22Rv1 (cell line): ENCODE data around the gene SLCO4C1.

ENCODE experiments used
- H3K27ac ChIP-seq: fragments of 450-650 bp; 2 replicates; pipeline ENCODE4 v1.5.1; 2017
- CTCF ChIP-seq: fragments of 450-650 bp; IDR thresholded peaks from 2 replicates; pipeline ENCODE4 v1.5.1; 2017; ENCODE audit warnings: mild to moderate bottlenecking
- ZFX ChIP-seq: fragments of 450-650 bp; IDR thresholded peaks from 2 replicates; pipeline ENCODE4 v1.6.1; 2017; ENCODE audit warnings: antibody characterized with exemption, borderline replicate concordance

The SLCO4C1 gene

GRCh38 chr5:102309586-102309985 is 13.5 kb upstream of the SLCO4C1 start:
- H3K27ac ChIP-seq = no peak overlapping the region
- TF ChIP-seq CTCF (no peak), ZFX (no peak)

- TF ChIP-seq CTCF (no peak), ZFX (no peak)
- H3K27ac ChIP-seq = no peak overlapping the region
Observed at GRCh38 chr5:102307232-102307631, 11.1 kb upstream of the SLCO4C1 start.

DNA sequence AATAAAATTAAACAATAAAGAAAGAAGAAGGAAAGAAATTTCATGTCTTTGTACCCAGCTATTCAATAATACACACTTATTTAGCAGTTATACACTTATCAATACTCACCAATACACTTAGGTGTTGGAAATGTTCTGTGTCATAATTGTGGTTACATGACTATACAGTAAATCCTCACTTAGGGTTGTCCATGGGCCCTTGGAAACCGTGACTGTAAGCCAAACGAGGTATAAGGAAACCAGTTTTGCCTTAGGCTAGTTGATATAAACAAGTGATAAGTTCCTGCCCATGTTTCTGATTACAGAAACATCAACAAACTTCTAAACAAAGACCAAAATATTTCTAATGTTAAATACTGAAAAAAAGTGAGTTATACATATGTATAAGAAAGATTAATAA is 10.0 kb upstream of the SLCO4C1 start:
- H3K27ac ChIP-seq = no peak overlapping the region
- TF ChIP-seq CTCF (no peak), ZFX (no peak)

DNA sequence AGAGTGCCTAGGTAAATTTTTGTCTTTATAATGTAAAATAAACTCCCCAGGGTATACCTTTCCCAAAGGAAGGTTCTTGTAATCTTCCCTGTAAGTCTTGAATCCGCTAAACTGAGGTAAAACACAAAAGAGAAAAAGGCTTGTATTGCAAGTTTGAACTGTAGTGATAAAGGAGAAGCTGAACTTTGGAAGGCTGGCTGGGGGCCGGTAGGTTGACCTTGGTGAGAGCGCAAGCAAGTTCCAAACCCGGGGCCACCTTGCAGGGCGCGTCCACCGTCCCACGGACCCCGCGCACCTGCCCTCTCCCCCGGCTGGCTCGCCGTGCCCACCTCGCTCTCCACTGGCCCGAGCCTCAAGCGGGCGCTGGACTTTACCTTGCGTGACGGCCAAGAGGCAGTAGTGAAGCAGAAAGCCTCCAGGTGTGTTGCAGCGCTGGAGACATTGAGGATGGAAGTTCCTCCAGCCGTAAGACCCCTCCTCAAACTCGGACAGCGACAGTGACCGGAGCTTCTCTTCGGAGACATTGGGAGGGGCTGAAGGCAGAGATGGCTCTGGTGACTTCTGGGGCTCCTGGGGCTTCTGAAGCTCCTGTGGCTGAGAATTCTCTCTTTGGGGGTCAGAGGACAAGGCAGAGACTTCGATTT is 428 bp downstream of the SLCO4C1 start:
- no peak overlapping the region for H3K27ac ChIP-seq
- TF ChIP-seq ZFX = no peak
- TF ChIP-seq CTCF = no peak

GRCh38 chr5:102294886-102295395 is 1.1 kb downstream of the SLCO4C1 start:
- no peak overlapping the region for H3K27ac ChIP-seq
- TF ChIP-seq ZFX (no peak), CTCF (no peak)

DNA sequence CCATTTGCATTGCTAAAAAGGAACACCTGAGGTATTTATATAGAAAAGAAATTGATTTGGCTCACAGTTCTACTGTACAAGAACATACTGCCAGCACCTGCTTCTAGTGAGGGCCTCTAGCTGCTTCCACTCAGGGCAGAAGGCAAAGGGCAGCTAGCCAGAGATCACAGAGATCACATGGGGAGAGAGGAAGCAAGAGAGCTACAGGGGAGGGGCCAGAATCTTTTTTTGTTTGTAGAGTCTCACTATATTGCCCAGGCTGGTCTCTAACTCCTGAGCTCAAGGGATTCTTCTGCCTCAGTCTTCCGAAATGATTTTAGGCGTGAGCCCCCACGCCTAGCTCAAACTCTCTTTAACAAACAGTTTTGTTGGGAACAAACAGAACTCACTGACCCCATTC is 6.1 kb downstream of the SLCO4C1 start:
- no peak overlapping the region for H3K27ac ChIP-seq

More for the DNA sequence above, 6.1 kb downstream of the SLCO4C1 start:
- no peak for TF ChIP-seq CTCF
- TF ChIP-seq ZFX = no peak
